ENCODE measurements around the gene ITLN2. TPM values are rescaled to one million over a fixed set of nuclear protein-coding genes. Genes with fewer than 3 reads are reported as not detected.

Gene ITLN2
- total RNA-seq, 1 experiment from 2014 or later = 2.4 TPM

GRCh38 chr1:160952129-160952510 lies 2.5 kb downstream of the ITLN2 start:
- DNase-seq = no peak
- Histone ChIP-seq H3K4me2 (ENCODE audit: insufficient read depth, insufficient read length, low read length) (no peak overlapping the region), H3T11ph (ENCODE audit: low read length) (no peak overlapping the region), H4K5ac (ENCODE audit: insufficient read length, low read depth, low read length) (no peak overlapping the region), H2BK20ac (ENCODE audit: low read depth, low read length, poor library complexity, severe bottlenecking) (no peak overlapping the region), H3K56ac (ENCODE audit: insufficient read length, low read depth, low read length) (no peak overlapping the region), H3K27ac (ENCODE audit: insufficient read length, low read depth, low read length) (no peak overlapping the region), H3K18ac (ENCODE audit: insufficient read length, low read depth, low read length) (no peak overlapping the region), H3K23ac (ENCODE audit: insufficient read length, low read depth, low read length) (no peak overlapping the region), H3K23me2 (ENCODE audit: insufficient read length, low read depth, low read length, poor library complexity, severe bottlenecking) (no peaks in the 10 kb centered on the region), H4K91ac (ENCODE audit: insufficient read length, low read depth, low read length) (no peak overlapping the region), H2BK120ac (ENCODE audit: low read depth, low read length, poor library complexity, severe bottlenecking) (no peak overlapping the region), H4K8ac (replicated peaks; ENCODE audit: insufficient read length, low read depth, low read length) (no peak overlapping the region), H3K79me2 (ENCODE audit: insufficient read depth, low read length) (no peaks in the 10 kb centered on the region), H3K14ac (ENCODE audit: insufficient read depth, low read length) (no peak overlapping the region), H2BK5ac (ENCODE audit: insufficient read length, low read length) (no peak overlapping the region), H3K4me1 (ENCODE audit: insufficient read depth, low read length) (peaks cover 2% of the 10 kb centered on the region; the same call in 1 of the 2 replicates), H2AK5ac (ENCODE audit: insufficient read length, low read length) (no peak overlapping the region), H2BK15ac (ENCODE audit: low read depth, low read length) (no peak overlapping the region), H3K9ac (ENCODE audit: extremely low read depth, insufficient read length, low read length) (no peak overlapping the region), H3K9me3 (ENCODE audit: control insufficient read depth, low read depth, low read length) (no peaks in the 10 kb centered on the region), H3K4ac (ENCODE audit: low read depth, low read length) (no peak overlapping the region), H3K27me3 (ENCODE audit: insufficient read depth, low read length) (no peaks in the 10 kb centered on the region), H2BK12ac (ENCODE audit: insufficient read length, low read depth, low read length) (no peak overlapping the region), H4K20me1 (ENCODE audit: control insufficient read depth, insufficient read depth, insufficient read length) (no peaks in the 10 kb centered on the region), H3K79me1 (ENCODE audit: insufficient read depth, low read depth, low read length, poor library complexity, severe bottlenecking) (no peaks in the 10 kb centered on the region), H2AFZ (ENCODE audit: low read length) (no peak overlapping the region)
- Mint-ChIP-seq H3K9me3 (peaks cover 0 to 5% of the 10 kb centered on the region in 2 experiments; a peak in 3 of 5 replicates), H3K36me3 (ENCODE audit: insufficient read depth in 1 of 3, low read depth in 3 of 3) (peaks cover 0 to 5% (median 5%) of the 10 kb centered on the region in 3 experiments; a peak in 1 of 7 replicates), H3K27ac (no peak overlapping the region), H3K27me3 (ENCODE audit: low read depth) (no peaks in the 10 kb centered on the region), H3K4me3 (no peak overlapping the region), H3K4me1 (peaks cover 27 to 56% of the 10 kb centered on the region in 2 experiments)
- TF ChIP-seq CTCF (conservative IDR thresholded peaks at IDR 0.05) = no peak
- no CpG with 5 or more reads among the region's 2 CpGs for WGBS (ENCODE audit: extremely low coverage, insufficient read length, low lambda C conversion rate)
